ENCODE results near the gene ACBD4.

DNA sequence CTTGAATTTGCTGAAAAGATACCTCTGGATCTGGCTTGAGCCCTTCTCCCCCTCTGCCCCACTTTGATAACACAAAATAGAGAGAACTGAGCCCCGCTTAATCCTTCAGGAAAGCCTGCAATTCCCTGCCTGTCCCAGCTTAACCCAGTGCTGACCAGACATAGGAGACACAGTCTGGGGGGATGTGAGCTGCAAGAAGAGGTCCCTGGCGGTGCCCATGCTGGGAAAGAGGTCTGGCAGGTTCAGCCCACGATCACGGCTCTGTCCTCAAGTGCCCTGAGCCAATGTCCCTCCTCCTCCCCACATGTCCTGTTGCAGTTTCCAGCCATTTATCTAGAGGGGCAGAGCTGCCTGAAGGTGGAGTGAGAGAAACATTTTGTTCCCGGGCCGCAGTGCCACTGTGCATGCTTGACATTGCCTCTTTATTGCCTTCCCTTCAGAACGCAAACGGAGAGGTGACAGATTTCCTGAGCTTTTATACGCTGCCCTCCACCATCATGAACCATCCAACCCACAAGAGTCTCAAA is 32.2 kb upstream of the ACBD4 start:
- TF ChIP-seq POLR2A (IDR thresholded peaks at IDR 0.05) = no peak
- TF ChIP-seq, protein P1, sequence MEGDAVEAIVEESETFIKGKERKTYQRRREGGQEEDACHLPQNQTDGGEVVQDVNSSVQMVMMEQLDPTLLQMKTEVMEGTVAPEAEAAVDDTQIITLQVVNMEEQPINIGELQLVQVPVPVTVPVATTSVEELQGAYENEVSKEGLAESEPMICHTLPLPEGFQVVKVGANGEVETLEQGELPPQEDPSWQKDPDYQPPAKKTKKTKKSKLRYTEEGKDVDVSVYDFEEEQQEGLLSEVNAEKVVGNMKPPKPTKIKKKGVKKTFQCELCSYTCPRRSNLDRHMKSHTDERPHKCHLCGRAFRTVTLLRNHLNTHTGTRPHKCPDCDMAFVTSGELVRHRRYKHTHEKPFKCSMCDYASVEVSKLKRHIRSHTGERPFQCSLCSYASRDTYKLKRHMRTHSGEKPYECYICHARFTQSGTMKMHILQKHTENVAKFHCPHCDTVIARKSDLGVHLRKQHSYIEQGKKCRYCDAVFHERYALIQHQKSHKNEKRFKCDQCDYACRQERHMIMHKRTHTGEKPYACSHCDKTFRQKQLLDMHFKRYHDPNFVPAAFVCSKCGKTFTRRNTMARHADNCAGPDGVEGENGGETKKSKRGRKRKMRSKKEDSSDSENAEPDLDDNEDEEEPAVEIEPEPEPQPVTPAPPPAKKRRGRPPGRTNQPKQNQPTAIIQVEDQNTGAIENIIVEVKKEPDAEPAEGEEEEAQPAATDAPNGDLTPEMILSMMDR (IDR thresholded peaks at IDR 0.05) = peak in 4 of 12 donors; percentile 7 to 32 (median 20)
